Aorta (tissue), 4 donors: ENCODE results near the gene SLC49A3. TPM values are rescaled to one million over a fixed set of nuclear protein-coding genes. Genes with fewer than 3 reads are reported as not detected.

ENCODE experiments used
- polyA plus RNA-seq, 2 donors: library from polyadenylated mRNA; stranded (reverse); fragments of 200-250 nt; gene quantifications; one replicate each; pipeline ENCODE4 v1.2.3, GENCODE V29; 2013
- total RNA-seq, 2 donors: library from RNA; stranded (reverse); fragmentation: NEBNext Ultra II Directional; extraction: Animal tissue kit (Norgen Biotek cat#: 25700); gene quantifications; one replicate each; pipeline ENCODE4 v1.2.1, GENCODE V29; 2021
- donor health status: healthy with polysubstance abuse.
- donor health status: Bipolar disorder and iron deficiency.
- donor health status: DM: no; HTN: no; CAD: no.
- donor health status: DM: yes; HTN: yes; CAD: no.

The SLC49A3 gene
- total and polyA plus RNA-seq, 4 donors, result 3.0 to 22.9 (median 15.4) TPM

Other genes with a start within 250 kb of the SLC49A3 start
- gene ZNF721, start 190.0 kb downstream of the SLC49A3 start, total RNA-seq, result 10 to 100 TPM; 26.4 to 33.7 TPM
- gene ZNF721, start 190.0 kb downstream of the SLC49A3 start, polyA plus RNA-seq, result 10 to 100 TPM; 13.6 to 13.9 TPM
- gene PIGG, start 189.9 kb downstream of the SLC49A3 start, total RNA-seq, result 10 to 100 TPM; 45.3 to 72.1 TPM
- gene PIGG, start 189.9 kb downstream of the SLC49A3 start, polyA plus RNA-seq, result 10 to 100 TPM; 13.4 to 45.1 TPM
- not detected for gene TMEM271, start 112.9 kb downstream of the SLC49A3 start, total RNA-seq
- not detected for gene TMEM271, start 112.9 kb downstream of the SLC49A3 start, polyA plus RNA-seq
- gene PDE6B, start 63.6 kb downstream of the SLC49A3 start, total RNA-seq, result 1 to 10 TPM; 1.9 to 2.4 TPM
- gene PDE6B, start 63.6 kb downstream of the SLC49A3 start, polyA plus RNA-seq, result 1 to 10 TPM; 1.1 to 4.0 TPM
- gene ATP5ME, start 14.9 kb downstream of the SLC49A3 start, total RNA-seq, result 100 to 1,000 TPM; 152 to 162 TPM
- 100 to 1,000 TPM; 492 to 599 TPM for gene ATP5ME, start 14.9 kb downstream of the SLC49A3 start, polyA plus RNA-seq
- 10 to 100 TPM in 1 of 2 donors, 1 to 10 TPM in 1; 5.7 to 11.5 TPM for gene MYL5, start 14.6 kb downstream of the SLC49A3 start, total RNA-seq
- 10 to 100 TPM; 15.4 to 19.8 TPM for gene MYL5, start 14.6 kb downstream of the SLC49A3 start, polyA plus RNA-seq
- 10 to 100 TPM; 35.7 to 59.4 TPM for gene PCGF3, start 16.7 kb upstream of the SLC49A3 start, total RNA-seq
- gene PCGF3, start 16.7 kb upstream of the SLC49A3 start, polyA plus RNA-seq, result 10 to 100 TPM; 17.7 to 38.3 TPM
- gene CPLX1, start 137.0 kb upstream of the SLC49A3 start, total RNA-seq, result 10 to 100 TPM in 1 of 2 donors, 1 to 10 TPM in 1; 5.2 to 13.7 TPM
- under 1 TPM; 0.13 to 0.50 TPM for gene CPLX1, start 137.0 kb upstream of the SLC49A3 start, polyA plus RNA-seq
- 10 to 100 TPM; 90.8 to 98.0 TPM for gene GAK, start 243.2 kb upstream of the SLC49A3 start, total RNA-seq
- 100 to 1,000 TPM in 1 of 2 donors, 10 to 100 TPM in 1; 52.0 to 300 TPM for gene GAK, start 243.2 kb upstream of the SLC49A3 start, polyA plus RNA-seq
- 10 to 100 TPM; 17.4 to 26.0 TPM for gene TMEM175, start 243.3 kb upstream of the SLC49A3 start, total RNA-seq
- 10 to 100 TPM; 35.2 to 81.3 TPM for gene TMEM175, start 243.3 kb upstream of the SLC49A3 start, polyA plus RNA-seq